Measurements from ENCODE around the gene CD101.

GRCh38 chr1:116988248-116988647 is 13.3 kb upstream of the CD101 start:
- no peak for TF ChIP-seq POLR2AphosphoS5 (IDR thresholded peaks at IDR 0.05; ENCODE audit: low read depth, low read length)
- no peak for TF ChIP-seq POLR2A (IDR thresholded peaks at IDR 0.05; ENCODE audit: low read depth, low read length)
- no peak for TF ChIP-seq TAF1 (IDR thresholded peaks at IDR 0.05; ENCODE audit: low read depth, low read length)
